Measurements from ENCODE around the gene CD58. TPM values are rescaled to one million over a fixed set of nuclear protein-coding genes. Genes with fewer than 3 reads are reported as not detected.

Gene CD58
- total RNA-seq, 1 experiment from 2014 or later: 11.0 TPM

- ChIA-PET CTCF (interaction anchor here (0.6 to 8.7 kb wide), 38 partner anchors 8 to 429 kb away, joined by 3 to 323 read pairs (median 8); no protein-coding TSS in a partner anchor), POLR2A (interaction anchor here (1.7 to 5.4 kb wide), 2 partner anchors 333 to 344 kb away, joined by 6 to 33 read pairs; no protein-coding TSS in a partner anchor)
- BruUV-seq (replicated peaks): no TSS peak
- Mint-ChIP-seq H3K27ac (ENCODE audit: low read depth, unreplicated experiment) (no peak overlapping the region), H3K36me3 (ENCODE audit: insufficient read depth, unreplicated experiment) (no peaks in the 10 kb centered on the region), H3K27me3 (ENCODE audit: insufficient read depth, unreplicated experiment) (no peaks in the 10 kb centered on the region), H3K4me3 (ENCODE audit: unreplicated experiment) (no peak overlapping the region), H3K9me3 (ENCODE audit: unreplicated experiment) (no peaks in the 10 kb centered on the region), H3K4me1 (ENCODE audit: insufficient read depth, unreplicated experiment) (peaks cover 15% of the 10 kb centered on the region)
- intact Hi-C loops (cut with micrococcal nuclease): loop anchor here (2.0 to 10.0 kb wide), 2 partner anchors 123 to 679 kb away; no protein-coding TSS in a partner anchor
- TF ChIP-seq CTCF (IDR thresholded peaks at IDR 0.05; ENCODE audit: unreplicated experiment): no peak
- DNase-seq (ENCODE audit: unreplicated experiment): no peak
Measured at GRCh38 chr1:116483481-116484309, 87.1 kb downstream of the CD58 start.

GRCh38 chr1:116482490-116482889, 88.3 kb downstream of the CD58 start:
- ChIA-PET POLR2A (interaction anchor here (0.9 to 1.9 kb wide), 3 partner anchors 76 to 343 kb away, joined by 3 to 5 read pairs (median 4); no protein-coding TSS in a partner anchor), CTCF (interaction anchor here (0.5 to 8.7 kb wide), 9 partner anchors 14 to 342 kb away, joined by 3 to 323 read pairs (median 3); no protein-coding TSS in a partner anchor)
- Mint-ChIP-seq H3K4me3 (ENCODE audit: unreplicated experiment) (no peak overlapping the region), H3K27me3 (ENCODE audit: insufficient read depth, unreplicated experiment) (no peaks in the 10 kb centered on the region), H3K4me1 (ENCODE audit: insufficient read depth, unreplicated experiment) (peaks cover 7% of the 10 kb centered on the region), H3K9me3 (ENCODE audit: unreplicated experiment) (no peaks in the 10 kb centered on the region), H3K27ac (ENCODE audit: low read depth, unreplicated experiment) (no peak overlapping the region), H3K36me3 (ENCODE audit: insufficient read depth, unreplicated experiment) (no peaks in the 10 kb centered on the region)
- TF ChIP-seq CTCF (IDR thresholded peaks at IDR 0.05; ENCODE audit: unreplicated experiment): no peak
- intact Hi-C loops (cut with micrococcal nuclease): loop anchor here (10.0 kb wide), 1 partner anchor 678 kb away; no protein-coding TSS in a partner anchor
- no TSS peak for BruUV-seq (replicated peaks)
- no peak for DNase-seq (ENCODE audit: unreplicated experiment)

- intact Hi-C loops (cut with micrococcal nuclease): loop anchor here (10.0 kb wide), 1 partner anchor 677 kb away; no protein-coding TSS in a partner anchor
- ChIA-PET POLR2A (interaction anchor here (1.3 to 1.9 kb wide), 2 partner anchors 75 to 343 kb away, joined by 4 to 5 read pairs; no protein-coding TSS in a partner anchor), CTCF (interaction anchor here (0.9 to 8.7 kb wide), 5 partner anchors 14 to 341 kb away, joined by 3 to 323 read pairs (median 110); no protein-coding TSS in a partner anchor)
- TF ChIP-seq CTCF (IDR thresholded peaks at IDR 0.05; ENCODE audit: unreplicated experiment): no peak
- Mint-ChIP-seq H3K27me3 (ENCODE audit: insufficient read depth, unreplicated experiment) (no peaks in the 10 kb centered on the region), H3K4me3 (ENCODE audit: unreplicated experiment) (no peak overlapping the region), H3K27ac (ENCODE audit: low read depth, unreplicated experiment) (no peak overlapping the region), H3K36me3 (ENCODE audit: insufficient read depth, unreplicated experiment) (no peaks in the 10 kb centered on the region), H3K4me1 (ENCODE audit: insufficient read depth, unreplicated experiment) (peaks cover 7% of the 10 kb centered on the region), H3K9me3 (ENCODE audit: unreplicated experiment) (no peaks in the 10 kb centered on the region)
- BruUV-seq (replicated peaks): no TSS peak
- DNase-seq (ENCODE audit: unreplicated experiment): no peak
Measured at GRCh38 chr1:116481934-116482333, 88.9 kb downstream of the CD58 start.

DNA sequence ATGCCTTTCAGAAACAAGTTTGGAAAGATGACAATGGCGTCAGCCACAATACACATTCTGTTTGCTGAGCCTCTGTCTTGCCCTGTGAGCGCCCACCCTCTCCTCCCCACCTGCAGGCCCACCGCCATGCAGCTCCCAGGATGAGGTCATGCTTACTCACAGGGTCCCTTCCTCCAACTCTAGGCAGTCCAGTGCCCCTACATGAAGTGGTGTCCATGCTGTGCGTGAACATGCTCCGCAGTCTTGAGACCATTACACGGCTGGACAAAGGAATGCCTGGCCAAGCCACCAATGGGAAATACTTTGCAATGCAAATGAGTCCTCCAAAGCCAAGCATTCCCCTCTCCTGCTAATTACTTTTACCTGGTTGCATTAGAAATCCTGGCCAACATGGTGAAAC, 92.2 kb downstream of the CD58 start:
- H3K27ac Mint-ChIP-seq (ENCODE audit: low read depth, unreplicated experiment): no peak overlapping the region
- intact Hi-C loops (cut with micrococcal nuclease): no loop called here
- H3K4me1 Mint-ChIP-seq (ENCODE audit: insufficient read depth, unreplicated experiment): no peaks in the 10 kb centered on the region
- no peak for TF ChIP-seq CTCF (IDR thresholded peaks at IDR 0.05; ENCODE audit: unreplicated experiment)
- no peaks in the 10 kb centered on the region for H3K9me3 Mint-ChIP-seq (ENCODE audit: unreplicated experiment)
- ChIA-PET CTCF (interaction anchor here (0.6 to 2.4 kb wide), 7 partner anchors 17 to 347 kb away, joined by 3 to 14 read pairs (median 3); no protein-coding TSS in a partner anchor), POLR2A (interaction anchor here (0.6 kb wide), 1 partner anchor 331 kb away, joined by 3 read pairs; no protein-coding TSS in a partner anchor)
- H3K4me3 Mint-ChIP-seq (ENCODE audit: unreplicated experiment): no peak overlapping the region
- no peaks in the 10 kb centered on the region for H3K36me3 Mint-ChIP-seq (ENCODE audit: insufficient read depth, unreplicated experiment)
- DNase-seq (ENCODE audit: unreplicated experiment): no peak
- H3K27me3 Mint-ChIP-seq (ENCODE audit: insufficient read depth, unreplicated experiment): no peaks in the 10 kb centered on the region
- BruUV-seq (replicated peaks): no TSS peak

Data from MCF 10A (cell line).